Smooth muscle cell (in vitro differentiated cells): ENCODE measurements around the gene ATP6V1G3. TPM values are rescaled to one million over a fixed set of nuclear protein-coding genes. Genes with fewer than 3 reads are reported as not detected.

Experiments
- DNase-seq: peaks from one replicate; lab custom pipeline; 2025; ENCODE audit not compliant: unreplicated experiment; lab: John Stamatoyannopoulos, UW
- H2AFZ ChIP-seq: fragments of 200-600 bp; sonication (generic); 2 replicates; pipeline ENCODE4 v1.6.0; 2016; ENCODE audit warnings: antibody characterized with exemption, low read depth, mild to moderate bottlenecking
- H3F3A ChIP-seq: fragments of 200-600 bp; sonication (generic); 2 replicates; pipeline ENCODE4 v1.6.0; 2017; ENCODE audit warnings: antibody characterized with exemption, low read depth
- H3K27ac ChIP-seq: fragments of 200-600 bp; sonication (generic); 2 replicates; pipeline ENCODE4 v1.5.1; 2016; ENCODE audit warnings: low read depth, mild to moderate bottlenecking
- H3K27me3 ChIP-seq: fragments of 200-600 bp; sonication (generic); 2 replicates; pipeline ENCODE4 v1.6.1; 2016; ENCODE audit warnings: low read depth, mild to moderate bottlenecking
- H3K36me3 ChIP-seq: fragments of 200-600 bp; sonication (generic); 2 replicates; pipeline ENCODE4 v1.5.1; 2016; ENCODE audit warnings: low read depth
- H3K4me1 ChIP-seq: fragments of 200-600 bp; sonication (generic); 2 replicates; pipeline ENCODE4 v1.5.1; 2016; ENCODE audit warnings: low read depth
- H3K4me2 ChIP-seq: fragments of 200-600 bp; sonication (generic); 2 replicates; pipeline ENCODE4 v1.6.0; 2016; ENCODE audit warnings: mild to moderate bottlenecking
- H3K4me3 ChIP-seq: fragments of 200-600 bp; sonication (generic); 2 replicates; pipeline ENCODE4 v1.5.1; 2016; ENCODE audit warnings: mild to moderate bottlenecking
- H3K79me2 ChIP-seq: fragments of 200-600 bp; sonication (generic); 2 replicates; pipeline ENCODE4 v1.6.0; 2016; ENCODE audit warnings: low read depth, mild to moderate bottlenecking
- H3K9ac ChIP-seq: fragments of 200-600 bp; sonication (generic); 2 replicates; pipeline ENCODE4 v1.6.0; 2016; ENCODE audit warnings: low read depth
- H3K9me3 ChIP-seq: fragments of 200-600 bp; sonication (generic); replicated peaks from 2 replicates; pipeline ENCODE4 v1.5.1; 2016; ENCODE audit warnings: low read depth
- H4K20me1 ChIP-seq: fragments of 200-600 bp; sonication (generic); 2 replicates; pipeline ENCODE4 v1.6.0; 2016; ENCODE audit warnings: low read depth
- CTCF ChIP-seq: fragments of 200-600 bp; sonication (generic); IDR thresholded peaks from 2 replicates; pipeline ENCODE4 v1.5.1; 2017; ENCODE audit warnings: borderline replicate concordance, mild to moderate bottlenecking, antibody characterized with exemption; ENCODE audit not compliant: insufficient read depth, poor library complexity, severe bottlenecking
- WGBS: methylation state at CpG from one replicate; pipeline ENCODE4 v1.1.7; 2016; ENCODE audit warnings: low lambda C conversion rate; 5-methylcytosine and 5-hydroxymethylcytosine counted together
- polyA plus RNA-seq: library from polyadenylated mRNA; unstranded; fragments of >200 nt; fragmentation: Nextera tagmentation; extraction: Ambion mirVana; gene quantifications from 2 replicates; pipeline ENCODE4 v1.2.1, GENCODE V29; 2016
- total RNA-seq: library from RNA; depleted of rRNA; stranded (reverse); fragments of >200 nt; gene quantifications from 2 replicates; pipeline ENCODE4 v1.2.3, GENCODE V29; 2014

The ATP6V1G3 gene
- total and polyA plus RNA-seq, 2 experiments from 2014 or later: not detected

GRCh38 chr1:198494139-198494538 lies 46.3 kb downstream of the ATP6V1G3 start:
- H3K79me2 ChIP-seq: no peaks in the 10 kb centered on the region
- no peak overlapping the region for H3K4me3 ChIP-seq
- H3K4me2 ChIP-seq: no peak overlapping the region
- WGBS: 97% methylated on average over 5 of the region's 5 CpGs
- H3F3A ChIP-seq: peaks cover 5% of the 10 kb centered on the region
- peak overlapping the region; percentile 81 for H3K27ac ChIP-seq
- H3K36me3 ChIP-seq: no peaks in the 10 kb centered on the region
- H3K9ac ChIP-seq: no peak overlapping the region
- no peak for TF ChIP-seq CTCF
- H4K20me1 ChIP-seq: no peaks in the 10 kb centered on the region
- H3K9me3 ChIP-seq: no peaks in the 10 kb centered on the region
- H3K27me3 ChIP-seq: no peaks in the 10 kb centered on the region
- no peak for DNase-seq
- no peak overlapping the region for H2AFZ ChIP-seq
- H3K4me1 ChIP-seq: peaks cover 5% of the 10 kb centered on the region

GRCh38 chr1:198493329-198493728 lies 47.2 kb downstream of the ATP6V1G3 start:
- H3K79me2 ChIP-seq: no peaks in the 10 kb centered on the region
- no peaks in the 10 kb centered on the region for H3K4me1 ChIP-seq
- H4K20me1 ChIP-seq: no peaks in the 10 kb centered on the region
- H3K4me3 ChIP-seq: no peak overlapping the region
- WGBS: 87% methylated on average over 9 of the region's 10 CpGs
- no peak overlapping the region for H3K9ac ChIP-seq
- no peaks in the 10 kb centered on the region for H3K9me3 ChIP-seq
- H3F3A ChIP-seq: peaks cover 5% of the 10 kb centered on the region
- peak overlapping the region; percentile 81 for H3K27ac ChIP-seq
- no peaks in the 10 kb centered on the region for H3K36me3 ChIP-seq
- DNase-seq: no peak
- no peak overlapping the region for H2AFZ ChIP-seq
- no peaks in the 10 kb centered on the region for H3K27me3 ChIP-seq
- H3K4me2 ChIP-seq: peak overlapping the region; percentile 53
- no peak for TF ChIP-seq CTCF

- 3% methylated on average over 1 of the region's 1 CpG for WGBS
- TF ChIP-seq CTCF: no peak
- no peaks in the 10 kb centered on the region for H3K36me3 ChIP-seq
- no peak for DNase-seq
- H3K27me3 ChIP-seq: no peaks in the 10 kb centered on the region
- no peak overlapping the region for H3K4me3 ChIP-seq
- H4K20me1 ChIP-seq: no peaks in the 10 kb centered on the region
- no peaks in the 10 kb centered on the region for H3K4me1 ChIP-seq
- no peak overlapping the region for H2AFZ ChIP-seq
- no peaks in the 10 kb centered on the region for H3K79me2 ChIP-seq
- no peak overlapping the region for H3K9ac ChIP-seq
- peaks cover 5% of the 10 kb centered on the region for H3F3A ChIP-seq
- no peaks in the 10 kb centered on the region for H3K9me3 ChIP-seq
- peak overlapping the region; percentile 53 for H3K4me2 ChIP-seq
- H3K27ac ChIP-seq: peak overlapping the region; percentile 81
Observed at GRCh38 chr1:198492872-198493271, 47.6 kb downstream of the ATP6V1G3 start.

GRCh38 chr1:198491596-198491995 lies 48.9 kb downstream of the ATP6V1G3 start:
- 83% methylated on average over 3 of the region's 3 CpGs for WGBS
- H3K4me3 ChIP-seq: no peak overlapping the region
- H2AFZ ChIP-seq: peak overlapping the region; percentile 28
- H3F3A ChIP-seq: peaks cover 5% of the 10 kb centered on the region
- H3K4me1 ChIP-seq: no peaks in the 10 kb centered on the region
- H3K4me2 ChIP-seq: no peak overlapping the region
- H3K27me3 ChIP-seq: no peaks in the 10 kb centered on the region
- H4K20me1 ChIP-seq: no peaks in the 10 kb centered on the region
- H3K9ac ChIP-seq: no peak overlapping the region
- no peak for DNase-seq
- no peaks in the 10 kb centered on the region for H3K36me3 ChIP-seq
- no peaks in the 10 kb centered on the region for H3K79me2 ChIP-seq
- TF ChIP-seq CTCF: no peak
- peak overlapping the region; percentile 81 for H3K27ac ChIP-seq
- H3K9me3 ChIP-seq: no peaks in the 10 kb centered on the region
